GM18520 (cell line): Measurements from ENCODE around the gene PADI2.
"Not testable (repeated sequence)": the region's sequence is repeated elsewhere in the genome, so short reads cannot be mapped to it uniquely, and the experiment has no call there.

Source experiments
- ATAC-seq: cut with Tn5 transposase; IDR thresholded peaks from one replicate; pipeline ENCODE4 v1.9.1; 2021; ENCODE audit not compliant: unreplicated experiment

Gene PADI2

DNA sequence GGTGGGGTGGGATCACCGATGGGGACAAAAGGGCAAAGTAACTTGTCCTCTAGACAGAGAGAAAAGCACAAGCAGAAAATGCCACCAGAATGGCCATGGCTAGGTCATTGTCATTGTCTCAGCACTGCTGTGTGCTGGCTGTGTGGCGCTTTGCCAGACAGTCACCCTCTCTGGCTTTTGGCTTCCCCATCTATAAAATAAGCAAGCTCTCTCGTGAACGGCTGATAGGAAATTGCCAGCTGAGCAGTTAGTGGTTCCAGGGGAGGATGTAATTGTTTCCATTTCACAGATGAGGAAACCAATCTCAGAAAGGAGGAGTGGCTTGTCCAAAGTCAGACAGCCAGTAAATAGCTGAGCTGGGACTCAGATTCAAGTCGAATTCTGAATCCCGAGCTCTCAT lies 32.5 kb downstream of the PADI2 start:
- no peak for ATAC-seq

DNA sequence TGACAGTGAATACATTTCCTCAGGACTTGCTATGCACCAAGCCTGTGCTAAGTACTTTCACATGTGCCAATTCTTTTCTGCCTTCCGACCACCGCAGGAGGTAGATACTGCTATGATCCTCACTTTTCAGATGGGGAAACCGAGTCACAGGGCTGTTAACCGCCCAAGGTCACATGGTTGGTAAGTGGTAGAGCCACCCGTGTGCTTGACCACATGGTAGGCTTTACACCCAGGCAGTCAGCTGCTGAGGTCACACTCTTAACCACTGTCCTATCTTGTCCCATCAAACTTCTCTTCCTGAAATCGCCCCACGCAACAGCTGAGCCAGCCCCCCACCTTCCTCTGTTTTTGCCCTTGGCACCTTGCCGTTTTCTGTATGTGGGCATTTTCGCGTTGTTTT lies 34.5 kb downstream of the PADI2 start:
- no peak for ATAC-seq

DNA sequence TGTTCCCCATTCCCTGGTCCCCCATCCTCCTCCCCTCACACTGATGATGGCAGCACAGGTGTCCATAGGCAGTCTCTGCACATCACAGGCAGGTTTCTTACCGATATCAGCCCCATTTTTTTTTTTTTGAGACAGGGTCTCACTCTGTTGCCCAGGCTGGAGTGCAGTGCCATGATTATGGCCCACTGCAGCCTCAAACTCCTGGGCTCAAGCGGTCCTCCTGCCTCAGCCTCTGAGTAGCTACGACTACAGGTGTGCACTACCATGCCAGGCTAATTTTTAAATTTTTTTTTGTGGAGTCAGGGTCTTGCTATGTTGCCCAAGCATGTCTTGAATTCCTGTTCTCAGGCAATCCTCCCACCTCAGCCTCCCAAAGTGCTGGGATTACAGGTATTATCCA lies 36.5 kb downstream of the PADI2 start:
- ATAC-seq, result no peak

DNA sequence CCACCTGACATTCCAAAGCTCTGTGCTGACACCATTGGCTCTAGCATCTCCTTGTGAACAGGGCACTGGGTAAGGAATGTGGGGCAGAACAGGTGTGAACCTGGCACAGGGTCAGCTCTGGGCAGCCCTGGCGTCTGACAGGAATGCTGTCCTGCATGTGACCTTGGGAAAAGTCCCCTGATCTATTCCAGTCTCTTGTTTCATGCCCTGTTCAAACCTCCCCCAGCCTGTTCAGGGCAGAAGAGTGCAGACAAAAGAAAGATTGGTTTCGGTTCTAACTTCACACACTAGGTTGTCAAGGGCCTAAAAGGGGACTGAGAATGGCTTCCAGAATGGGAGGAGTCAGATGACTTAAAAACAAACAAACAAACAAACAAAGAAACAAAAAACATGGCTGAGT lies 37.8 kb downstream of the PADI2 start:
- ATAC-seq, result no peak

DNA sequence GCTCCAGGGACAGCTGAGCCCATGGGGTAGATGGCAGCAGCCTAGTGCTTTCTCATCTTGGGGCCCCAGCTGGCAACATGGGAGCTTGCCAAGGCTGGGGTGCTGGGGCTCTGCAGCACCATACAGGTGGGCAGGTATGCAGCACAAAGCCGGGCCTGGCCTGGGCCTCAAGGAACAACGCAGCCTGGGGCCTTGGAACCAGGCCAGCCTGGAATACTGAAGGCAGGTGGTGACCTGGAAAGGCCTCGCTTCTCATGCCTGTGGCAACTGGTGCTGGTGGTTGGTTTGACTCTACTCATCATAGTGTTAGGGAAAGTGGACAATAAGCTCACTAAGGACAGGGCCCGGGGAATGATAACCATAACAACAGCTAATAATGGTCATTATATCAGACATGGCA lies 38.4 kb downstream of the PADI2 start:
- ATAC-seq, result no peak

DNA sequence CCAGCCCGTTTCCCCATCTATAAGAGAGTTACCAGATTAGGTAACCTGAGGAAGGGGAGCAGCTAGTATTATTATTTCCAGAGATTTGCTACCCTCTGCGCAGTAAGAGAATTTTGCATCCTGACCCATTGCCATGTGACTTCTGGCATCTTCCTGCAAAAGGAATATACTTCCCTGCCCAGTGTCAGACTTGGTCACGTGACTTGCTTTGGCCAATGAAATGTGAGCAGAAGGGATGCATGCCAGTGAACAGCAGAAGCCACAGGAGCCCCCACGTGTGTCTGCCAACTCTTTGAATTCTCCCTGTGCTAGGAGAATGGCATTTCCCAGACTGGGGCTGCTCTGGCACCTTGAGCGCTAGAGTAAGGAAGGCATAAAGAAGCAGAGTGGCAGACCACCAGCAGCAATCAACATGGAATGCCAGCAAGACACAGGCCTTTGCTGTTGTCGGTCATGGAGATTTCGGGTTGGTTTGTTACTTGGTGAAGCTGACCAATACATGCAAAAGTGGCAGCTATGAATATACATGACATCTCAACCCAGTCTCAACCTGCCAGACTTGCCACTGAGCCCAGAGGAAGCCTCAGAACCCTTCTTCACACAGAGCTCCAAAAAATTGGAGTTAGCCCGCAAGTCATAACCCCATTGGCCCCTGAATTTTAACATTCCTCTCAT lies 39.0 kb downstream of the PADI2 start:
- ATAC-seq, result no peak

DNA sequence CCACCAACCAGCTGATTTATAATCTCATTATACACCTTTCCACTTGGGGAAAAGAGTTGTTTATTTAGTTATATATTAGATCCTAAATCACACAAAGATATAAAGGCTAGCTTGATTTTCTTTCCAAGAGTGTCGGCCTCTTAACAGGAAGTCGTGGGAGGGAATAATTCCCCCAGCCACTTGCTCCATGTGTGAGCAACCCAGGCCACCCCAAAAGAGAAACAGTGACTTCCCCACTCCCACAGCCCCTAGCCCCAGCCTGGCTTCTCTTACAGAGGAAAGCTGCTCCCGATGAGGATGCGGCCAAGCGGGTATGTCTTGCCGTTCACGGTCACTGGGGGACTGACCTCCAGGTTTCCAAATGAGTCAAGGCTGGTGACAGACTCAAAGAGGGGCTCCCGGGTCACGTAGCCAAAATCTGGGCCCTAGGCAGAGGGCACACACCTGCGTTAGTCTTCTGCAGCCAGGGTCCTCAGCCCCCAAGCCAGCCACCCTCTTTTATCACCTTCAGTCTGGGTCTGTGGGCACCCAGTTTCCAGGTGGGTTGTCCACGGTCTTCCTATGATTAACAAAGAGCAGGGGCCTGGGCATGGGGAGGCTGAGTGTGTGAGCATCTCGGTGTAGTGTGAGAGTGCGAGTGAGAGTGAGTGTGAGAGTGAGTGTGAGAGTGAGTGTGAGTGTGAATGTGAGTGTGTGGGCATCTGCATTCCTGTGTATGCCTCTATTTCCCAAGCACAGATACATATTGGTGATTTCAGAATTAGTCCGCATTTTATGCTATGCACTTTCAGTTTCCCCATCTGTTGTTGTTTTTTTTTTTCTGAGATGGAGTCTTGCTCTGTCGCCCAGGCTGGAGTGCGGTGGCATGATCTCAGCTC lies 40.0 kb downstream of the PADI2 start:
- no peak for ATAC-seq

DNA sequence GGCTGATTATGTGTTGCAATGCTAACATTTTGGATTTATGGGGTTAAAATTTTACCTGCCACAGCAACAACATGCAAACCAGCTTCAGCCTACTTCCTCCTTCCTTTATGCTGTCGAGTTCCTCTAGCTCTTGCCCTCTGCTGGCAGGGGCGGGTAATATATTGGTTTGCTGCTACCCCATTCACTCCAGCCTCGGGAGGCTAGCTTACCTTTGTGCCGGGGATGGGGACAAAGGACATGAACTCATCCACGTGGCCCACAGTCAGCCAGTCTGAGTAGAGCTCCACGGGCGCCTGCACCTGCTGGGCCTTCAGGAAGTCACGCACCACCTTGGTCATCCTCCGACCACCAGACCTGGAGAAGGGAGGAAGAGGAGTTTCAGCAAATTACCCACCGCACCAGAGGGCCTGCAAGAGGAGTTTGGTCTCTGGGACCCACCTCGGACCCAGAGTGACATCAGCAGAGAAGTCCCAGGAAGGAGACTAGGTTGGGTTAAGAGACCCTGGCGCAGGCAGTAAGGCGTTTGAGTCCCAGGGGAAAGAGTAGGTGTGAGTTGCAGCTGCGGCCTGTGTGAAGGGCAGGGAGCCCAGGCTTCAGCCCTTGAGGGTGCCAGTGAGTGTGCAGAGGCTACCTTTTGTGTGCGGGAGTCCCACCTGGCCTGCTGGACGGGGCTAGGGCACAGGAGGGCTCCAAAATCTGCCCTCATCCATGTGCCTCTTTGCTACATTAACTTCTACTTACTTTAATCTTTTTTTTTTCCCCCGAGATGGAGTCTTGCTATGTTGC lies 43.6 kb downstream of the PADI2 start:
- no peak for ATAC-seq

DNA sequence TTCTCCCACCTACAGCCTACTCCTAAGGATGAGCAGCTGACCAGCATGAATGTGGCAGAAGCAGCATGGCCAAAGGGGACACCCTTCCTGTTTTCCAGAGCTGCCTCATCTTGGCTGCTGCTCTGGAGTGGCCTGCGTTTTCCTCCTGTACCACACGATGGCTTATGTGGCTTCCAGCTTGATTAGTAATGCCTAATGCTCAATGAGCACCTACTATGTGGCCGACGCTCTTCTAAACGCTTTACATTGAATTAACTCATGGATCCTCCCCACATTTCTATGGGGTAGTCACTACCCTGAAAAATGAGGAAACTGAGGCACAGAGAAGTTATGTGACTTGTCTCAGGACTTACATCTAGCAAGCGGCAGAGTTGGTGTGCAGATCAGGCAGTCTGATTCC lies 47.5 kb downstream of the PADI2 start:
- no peak for ATAC-seq

DNA sequence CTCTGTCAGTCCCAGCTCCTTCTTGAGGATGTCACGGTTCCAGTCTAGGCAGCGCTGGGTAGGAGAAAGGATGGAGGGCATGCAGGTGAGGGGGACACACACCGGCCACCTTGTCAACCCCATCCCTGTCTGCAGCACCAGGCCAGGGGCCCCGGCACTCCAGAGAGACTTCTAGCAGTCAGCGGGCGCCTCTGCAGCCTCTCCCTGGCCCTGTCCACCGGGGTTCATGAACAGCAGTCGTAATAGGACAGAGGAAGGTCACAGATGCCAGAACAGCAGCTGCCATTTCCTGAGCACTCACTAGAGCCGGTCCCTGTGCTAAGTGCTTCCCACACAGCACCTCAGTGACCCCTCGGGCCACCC lies 49.1 kb downstream of the PADI2 start:
- ATAC-seq, result no peak

DNA sequence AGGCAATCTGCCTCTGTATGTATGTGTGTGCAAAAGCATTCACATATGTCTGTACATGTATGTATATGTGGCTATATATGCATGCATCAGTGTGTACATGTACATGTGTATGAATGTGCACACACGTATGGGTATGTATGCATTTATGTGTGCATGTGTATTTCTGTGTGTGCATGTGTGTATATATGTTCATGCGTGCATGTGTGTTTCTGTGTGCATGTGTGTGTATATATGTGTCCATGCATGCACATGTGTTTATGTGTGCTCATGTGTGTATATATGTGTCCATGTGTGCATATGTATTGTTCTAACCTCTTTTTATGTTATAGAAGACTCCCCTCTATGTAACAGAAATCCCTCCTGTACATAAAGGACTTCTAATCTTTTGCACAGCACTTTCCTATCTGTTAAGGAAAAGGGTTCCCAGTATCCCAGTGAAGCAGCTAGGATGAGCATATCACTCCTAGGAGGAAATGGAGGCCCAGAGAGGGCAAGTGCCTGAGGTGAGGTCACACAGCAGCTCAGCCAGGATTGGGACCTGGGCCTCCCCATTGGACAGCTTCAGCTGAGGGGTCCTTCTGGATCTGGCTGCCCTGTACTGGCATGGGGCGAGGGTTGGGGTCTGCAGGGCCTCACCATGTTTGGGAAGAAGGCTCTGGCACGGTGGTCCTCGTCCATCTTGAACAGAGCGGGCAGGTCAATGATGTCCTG lies 49.6 kb downstream of the PADI2 start:
- no peak for ATAC-seq

DNA sequence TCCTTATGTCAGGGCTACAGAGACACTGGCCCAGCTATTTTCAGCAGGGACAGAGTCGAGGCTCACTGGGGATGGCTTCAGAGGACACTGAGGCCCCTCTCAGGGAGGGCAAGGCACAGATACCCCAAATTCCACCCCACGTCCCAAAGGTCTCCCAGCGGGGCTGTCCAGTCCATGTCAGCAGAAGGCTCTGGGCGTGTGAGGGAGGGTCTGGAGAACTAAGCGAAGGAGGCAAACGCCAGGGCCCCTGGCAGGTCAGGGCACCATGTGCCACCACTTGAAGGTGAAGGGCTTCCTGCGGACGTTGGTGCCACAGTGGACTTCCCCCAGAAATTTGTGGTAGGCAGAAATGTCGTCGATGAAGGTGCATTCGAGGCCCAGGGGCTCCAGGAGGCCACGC lies 50.5 kb downstream of the PADI2 start:
- ATAC-seq, result no peak

DNA sequence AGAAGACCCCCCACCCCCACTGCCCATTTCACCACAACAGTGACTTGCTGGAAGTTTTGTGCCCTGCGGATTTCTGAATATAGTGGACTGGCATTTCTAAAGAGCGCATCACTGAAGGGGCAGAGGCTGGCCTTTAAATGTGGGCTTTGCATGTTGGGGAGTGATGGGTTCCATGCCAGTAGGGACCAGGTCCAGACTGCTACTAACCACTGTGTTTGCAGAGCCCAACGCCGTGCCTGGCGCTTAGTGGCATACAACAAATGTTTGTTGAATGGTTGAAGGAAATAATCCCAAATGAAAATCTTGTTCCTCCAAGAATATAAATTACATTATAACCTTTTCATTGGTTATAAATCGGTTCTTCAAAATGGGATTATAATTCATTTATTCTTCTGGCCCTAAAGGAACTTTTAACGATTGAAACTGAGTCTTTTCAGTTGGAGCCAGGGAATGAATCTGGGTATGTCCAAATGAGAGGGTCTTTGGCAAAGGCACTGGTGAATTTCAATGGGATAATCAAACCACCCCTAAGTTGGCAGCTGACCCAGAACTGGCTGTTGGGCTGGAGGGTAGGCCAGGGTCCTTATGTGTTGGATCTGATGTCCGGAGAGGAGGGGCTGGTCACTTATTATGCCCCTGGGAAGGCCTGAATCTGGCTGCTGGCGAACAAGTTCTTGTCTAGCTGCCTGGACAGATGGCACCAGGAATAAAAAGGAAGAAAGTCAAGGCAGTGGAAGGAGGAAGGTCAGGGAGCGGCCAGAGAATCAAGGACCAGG lies 51.6 kb downstream of the PADI2 start:
- ATAC-seq, result no peak

DNA sequence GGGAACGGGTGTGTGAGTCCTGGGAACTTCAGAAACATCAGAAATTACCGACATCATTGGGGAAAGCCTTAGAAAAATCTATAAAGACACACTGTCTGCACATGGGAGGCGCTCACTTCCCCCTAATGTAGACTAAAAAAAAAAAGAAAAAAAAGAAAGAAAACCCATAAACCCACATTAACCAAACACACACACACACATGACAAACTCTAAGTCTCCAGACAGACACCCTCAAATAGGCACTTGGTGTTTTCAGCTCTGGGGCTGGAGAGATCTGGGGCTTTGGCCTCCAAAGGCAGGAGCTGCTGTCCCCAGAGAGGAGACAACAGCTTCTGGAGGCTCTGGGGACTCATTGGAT lies 52.2 kb downstream of the PADI2 start:
- no peak for ATAC-seq

DNA sequence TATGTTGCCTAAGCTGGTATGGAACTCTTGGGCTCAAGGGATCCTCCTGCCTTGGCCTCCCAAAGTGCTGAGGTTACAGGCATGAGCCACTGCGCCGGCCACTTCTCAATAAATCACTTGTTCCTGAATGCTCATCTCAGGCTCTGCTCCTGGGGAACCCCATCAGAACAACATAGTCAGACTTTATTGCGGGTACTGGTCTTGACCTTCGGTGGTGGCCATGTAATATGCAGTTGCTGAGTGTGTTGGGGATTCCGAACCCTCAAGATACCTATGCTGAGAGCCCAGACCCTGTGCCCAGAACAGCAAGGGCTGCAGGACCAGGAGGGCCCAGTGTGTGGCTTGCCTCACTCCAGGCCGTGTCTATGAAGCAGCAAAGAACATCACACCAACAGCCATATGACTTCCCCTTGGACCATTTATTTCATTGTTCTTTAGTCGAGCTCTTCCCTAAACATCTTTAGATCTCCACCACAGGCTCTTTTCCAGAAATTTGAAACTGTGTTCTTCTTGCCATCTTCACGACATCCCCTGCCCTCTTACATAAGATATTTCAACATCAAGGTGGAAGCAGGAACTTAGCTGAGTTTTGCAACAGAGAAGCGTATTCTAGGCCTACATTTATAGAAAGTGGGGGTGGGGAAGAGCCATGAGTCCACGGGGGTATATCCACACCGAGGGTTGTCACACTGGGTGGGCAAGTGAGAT lies 52.7 kb downstream of the PADI2 start:
- ATAC-seq, result no peak

DNA sequence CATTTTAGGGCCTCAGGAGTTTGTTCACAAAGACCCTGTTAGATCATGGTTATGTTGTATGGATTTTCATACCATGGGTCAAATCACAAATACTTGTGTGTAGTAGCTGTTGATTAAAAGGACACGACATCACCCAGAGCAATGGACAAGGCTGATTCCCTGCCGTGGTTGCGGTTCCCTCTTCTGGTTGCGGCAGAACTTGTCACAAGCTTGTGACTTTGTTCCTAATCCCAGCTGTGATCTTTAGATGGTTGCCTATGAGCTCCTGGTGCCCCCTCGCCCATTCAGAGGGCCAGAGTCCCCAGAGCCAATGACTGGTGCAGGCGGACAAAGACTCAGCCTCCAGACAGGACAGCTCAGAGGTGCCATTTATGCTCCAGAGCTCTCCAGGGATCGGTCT lies 53.6 kb downstream of the PADI2 start:
- no peak for ATAC-seq

DNA sequence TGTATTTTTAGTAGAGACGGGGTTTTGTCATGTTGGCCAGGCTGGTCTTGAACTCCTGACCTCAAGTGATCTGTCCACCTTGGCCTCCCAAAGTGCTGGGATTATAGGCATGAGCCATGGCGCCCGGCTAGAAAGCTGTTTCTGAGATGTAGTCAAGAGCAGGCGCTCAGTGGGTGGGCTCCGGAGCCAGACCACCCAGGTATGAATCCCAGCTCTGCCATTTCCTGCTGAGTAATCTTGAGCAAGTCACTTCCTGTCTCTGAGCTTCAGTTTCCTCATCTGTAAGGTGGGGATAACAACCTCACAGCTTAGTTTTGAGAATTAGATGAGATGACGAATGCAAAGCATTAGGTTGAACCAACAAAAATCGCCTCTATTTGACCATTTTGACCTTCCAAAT lies 56.5 kb downstream of the PADI2 start:
- not testable (repeated sequence) for ATAC-seq

DNA sequence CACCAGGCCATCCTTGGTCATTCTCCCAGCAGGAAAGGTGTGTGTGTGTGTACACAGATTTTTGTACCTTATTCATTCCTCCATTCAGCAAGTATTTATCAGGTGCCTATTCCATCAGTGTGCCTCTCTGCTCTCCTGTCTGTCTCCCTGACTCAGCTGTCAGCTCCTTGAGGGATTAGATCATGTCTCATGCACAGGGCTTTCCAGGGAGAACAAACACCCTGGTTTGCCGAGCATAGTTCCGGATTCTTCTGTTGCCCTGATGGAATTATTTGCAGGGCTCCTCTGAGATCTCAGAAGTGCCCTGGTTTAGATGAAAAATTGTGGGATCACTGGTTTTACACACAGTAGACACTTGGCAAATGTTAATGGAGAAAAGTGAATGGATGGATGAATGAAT lies 57.4 kb downstream of the PADI2 start:
- no peak for ATAC-seq

DNA sequence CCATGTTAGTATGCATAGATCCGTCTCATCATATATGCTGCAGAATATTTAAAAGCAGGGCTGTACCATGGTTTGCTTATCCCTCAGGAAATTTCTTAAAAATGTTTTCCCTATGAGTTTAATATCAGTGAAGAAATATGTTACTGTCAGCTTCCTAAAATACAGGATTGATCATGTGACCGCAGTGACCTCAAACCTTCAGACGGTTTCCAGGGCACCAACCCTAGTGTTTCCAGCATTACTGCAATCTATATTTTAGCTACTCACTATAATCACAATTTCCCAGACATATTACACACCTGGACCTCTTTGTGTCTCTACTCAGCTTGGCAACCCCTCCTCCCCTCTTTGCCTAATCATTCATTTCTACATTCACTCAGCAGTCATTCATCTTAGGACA lies 57.8 kb downstream of the PADI2 start:
- no peak for ATAC-seq

DNA sequence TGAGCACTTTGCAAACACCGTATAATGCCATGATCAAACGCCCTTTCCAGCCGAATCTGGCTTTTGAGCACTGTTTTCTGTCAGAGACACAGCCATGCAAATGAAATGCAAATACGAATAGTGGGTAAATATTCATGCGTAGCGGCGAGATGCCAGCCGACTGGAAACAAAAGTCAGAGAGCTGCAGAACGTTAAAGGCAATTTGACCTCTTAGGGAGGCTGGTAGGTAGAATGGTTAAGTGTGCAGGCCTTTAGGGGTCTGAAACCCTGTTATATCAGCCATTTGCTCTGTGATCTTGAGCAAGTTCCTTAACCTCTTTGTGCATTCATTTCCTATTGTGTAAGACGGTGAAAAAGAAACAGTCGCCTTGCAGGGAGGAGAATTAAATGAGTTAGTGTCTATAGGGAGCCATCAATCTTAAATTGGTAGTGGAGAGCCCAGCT lies 58.9 kb downstream of the PADI2 start:
- ATAC-seq, result no peak
